Memory B cell (primary cell): Measurements from ENCODE around the gene C2CD3.
A peak's percentile ranks its signal among the peaks of the same experiment; 100 is the strongest.
"Not testable (repeated sequence)": the region's sequence is repeated elsewhere in the genome, so short reads cannot be mapped to it uniquely, and the experiment has no call there.

Experiments
- ATAC-seq: fragments of 150-1000 bp; cut with Tn5 transposase; 2 replicates; pipeline ENCODE4 v1.10.0; 2021; ENCODE audit warnings: low read depth, mild to moderate bottlenecking, moderate library complexity
- DNase-seq, 2 donors: peaks; one replicate each; pipeline ENCODE4 v3.0.0; 2022; ENCODE audit warnings: low spot score in 2 of 2
- H3K27ac Mint-ChIP-seq: one replicate; pipeline ENCODE4 v1.8.0; 2022; ENCODE audit warnings: mild to moderate bottlenecking, moderate library complexity, mixed read lengths
- H3K27me3 Mint-ChIP-seq: one replicate; pipeline ENCODE4 v1.8.0; 2022; ENCODE audit warnings: mixed read lengths
- H3K36me3 Mint-ChIP-seq: one replicate; pipeline ENCODE4 v1.8.0; 2022; ENCODE audit warnings: mild to moderate bottlenecking, mixed read lengths
- H3K4me1 Mint-ChIP-seq: one replicate; pipeline ENCODE4 v1.8.0; 2022; ENCODE audit warnings: mixed read lengths
- H3K4me3 Mint-ChIP-seq: one replicate; pipeline ENCODE4 v1.8.0; 2022; ENCODE audit warnings: mild to moderate bottlenecking, moderate library complexity, mixed read lengths
- H3K9me3 Mint-ChIP-seq: one replicate; pipeline ENCODE4 v1.8.0; 2022; ENCODE audit warnings: mixed read lengths

C2CD3 gene

DNA sequence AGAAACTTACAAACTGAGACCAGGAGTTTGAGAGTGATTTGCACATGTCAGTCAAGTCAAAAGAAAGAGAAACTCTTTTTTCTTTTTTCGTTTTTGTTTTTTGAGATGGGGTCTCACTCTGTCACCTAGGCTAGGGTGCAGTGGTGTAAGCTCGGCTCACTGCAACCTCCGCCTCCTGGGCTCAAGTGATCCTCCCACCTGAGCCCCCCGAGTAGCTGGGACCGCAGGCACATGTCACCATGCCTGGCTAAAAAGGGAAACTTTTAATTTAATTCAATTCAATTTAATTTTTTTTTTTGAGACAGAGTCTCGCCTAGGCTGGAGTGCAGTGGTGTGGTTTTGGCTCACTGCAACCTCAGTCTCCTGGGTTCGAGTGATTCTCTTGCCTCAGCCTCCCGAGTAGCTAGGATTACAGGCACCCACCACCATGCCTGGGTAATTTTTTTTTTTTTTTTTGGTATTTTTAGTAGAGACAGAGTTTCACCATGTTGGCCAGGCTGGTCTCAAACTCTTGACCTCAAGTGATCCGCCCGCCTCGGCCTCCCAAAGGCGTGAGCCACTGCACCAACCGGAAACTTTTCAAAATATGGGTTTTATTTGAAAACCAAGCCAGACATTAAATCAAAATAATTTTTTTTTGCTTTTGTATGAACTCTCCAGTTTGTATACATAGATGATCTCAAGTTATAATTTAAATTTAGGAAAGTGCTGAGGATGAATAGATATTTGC is 171.8 kb downstream of the C2CD3 start:
- peak overlapping the region; percentile 100 for H3K27ac Mint-ChIP-seq
- no peaks in the 10 kb centered on the region for H3K27me3 Mint-ChIP-seq
- DNase-seq (no peak), ATAC-seq (no peak)
- H3K9me3 Mint-ChIP-seq, result no peaks in the 10 kb centered on the region
- peaks cover 4% of the 10 kb centered on the region for H3K36me3 Mint-ChIP-seq
- peaks cover 24% of the 10 kb centered on the region for H3K4me1 Mint-ChIP-seq
- peak overlapping the region; percentile 53 for H3K4me3 Mint-ChIP-seq

GRCh38 chr11:73997120-73997770 is 173.6 kb downstream of the C2CD3 start:
- Mint-ChIP-seq H3K27ac (peak overlapping the region; percentile 100), H3K4me1 (peaks cover 30% of the 10 kb centered on the region), H3K9me3 (no peaks in the 10 kb centered on the region), H3K4me3 (peak overlapping the region; percentile 33), H3K36me3 (no peaks in the 10 kb centered on the region), H3K27me3 (no peaks in the 10 kb centered on the region)
- ATAC-seq (peak; percentile 26), DNase-seq (no peak)

- H3K27me3 Mint-ChIP-seq, result no peaks in the 10 kb centered on the region
- DNase-seq, result no peak
- H3K36me3 Mint-ChIP-seq, result no peaks in the 10 kb centered on the region
- H3K4me3 Mint-ChIP-seq, result peak overlapping the region; percentile 52
- no peak for ATAC-seq
- peaks cover 37% of the 10 kb centered on the region for H3K4me1 Mint-ChIP-seq
- H3K27ac Mint-ChIP-seq, result peak overlapping the region; percentile 100
- H3K9me3 Mint-ChIP-seq, result no peaks in the 10 kb centered on the region
Observed at GRCh38 chr11:73996161-73996747, 174.5 kb downstream of the C2CD3 start.

- Mint-ChIP-seq H3K4me1 (peaks cover 40% of the 10 kb centered on the region), H3K27me3 (no peaks in the 10 kb centered on the region), H3K27ac (peak overlapping the region; percentile 100), H3K4me3 (peak overlapping the region; percentile 52), H3K9me3 (no peaks in the 10 kb centered on the region), H3K36me3 (no peaks in the 10 kb centered on the region)
- DNase-seq (no peak), ATAC-seq (peak; percentile 54)
Observed at GRCh38 chr11:73995731-73996130, 175.1 kb downstream of the C2CD3 start.

DNA sequence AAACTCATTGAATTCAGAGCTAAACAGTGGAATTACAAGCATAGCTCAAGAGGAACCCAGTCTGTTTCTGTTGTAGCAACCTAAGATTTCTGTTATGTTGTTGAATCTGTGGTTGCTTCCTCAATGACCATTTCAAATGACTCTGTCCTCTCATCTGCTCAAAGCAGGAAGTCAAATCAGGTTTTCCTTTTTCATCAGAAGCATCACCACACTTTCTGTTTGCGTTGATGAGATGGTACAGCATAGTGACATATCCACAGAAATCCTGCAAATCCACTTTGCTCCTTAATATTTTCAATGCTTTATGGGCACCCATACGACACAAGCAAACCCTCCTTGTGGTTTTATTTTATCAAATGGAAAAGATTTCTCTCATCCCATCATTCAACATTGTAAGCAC is 175.6 kb downstream of the C2CD3 start:
- DNase-seq, result peak in 1 of 2 donors; percentile 72
- H3K36me3 Mint-ChIP-seq, result no peaks in the 10 kb centered on the region
- H3K4me3 Mint-ChIP-seq, result peak overlapping the region; percentile 52
- ATAC-seq, result peak; percentile 71
- peak overlapping the region; percentile 100 for H3K27ac Mint-ChIP-seq
- H3K27me3 Mint-ChIP-seq, result no peaks in the 10 kb centered on the region
- H3K4me1 Mint-ChIP-seq, result peaks cover 40% of the 10 kb centered on the region
- H3K9me3 Mint-ChIP-seq, result no peaks in the 10 kb centered on the region

- Mint-ChIP-seq H3K4me1 (peaks cover 24% of the 10 kb centered on the region), H3K27ac (peak overlapping the region; percentile 91), H3K9me3 (no peaks in the 10 kb centered on the region), H3K36me3 (no peaks in the 10 kb centered on the region), H3K4me3 (peak overlapping the region; percentile 49), H3K27me3 (no peaks in the 10 kb centered on the region)
- DNase-seq (no peak), ATAC-seq (peak; percentile 40)
Observed at GRCh38 chr11:73991471-73992006, 179.3 kb downstream of the C2CD3 start.

DNA sequence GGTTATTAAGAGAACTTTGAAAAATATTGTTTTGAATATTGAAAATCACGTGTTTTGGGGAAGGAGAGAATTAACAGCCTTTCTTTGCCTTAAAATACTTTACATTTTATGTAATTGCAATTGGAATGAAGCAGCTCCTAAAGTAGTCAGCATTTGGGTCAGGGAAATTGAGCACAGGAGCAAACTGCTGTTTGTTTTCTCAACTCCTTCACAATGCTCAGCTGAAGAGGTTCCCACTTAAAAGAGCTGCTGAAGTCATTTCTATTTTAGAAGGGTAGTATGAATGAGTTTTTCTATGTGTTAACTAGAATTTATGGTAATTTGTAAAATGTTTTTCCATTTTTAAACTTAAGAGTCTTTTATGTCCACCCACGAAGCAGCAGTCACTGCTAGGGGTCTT is 180.1 kb downstream of the C2CD3 start:
- ATAC-seq, result no peak
- no peak overlapping the region for H3K27ac Mint-ChIP-seq
- no peaks in the 10 kb centered on the region for H3K9me3 Mint-ChIP-seq
- no peak for DNase-seq
- H3K27me3 Mint-ChIP-seq, result no peaks in the 10 kb centered on the region
- H3K4me1 Mint-ChIP-seq, result peaks cover 21% of the 10 kb centered on the region
- no peak overlapping the region for H3K4me3 Mint-ChIP-seq
- no peaks in the 10 kb centered on the region for H3K36me3 Mint-ChIP-seq

DNA sequence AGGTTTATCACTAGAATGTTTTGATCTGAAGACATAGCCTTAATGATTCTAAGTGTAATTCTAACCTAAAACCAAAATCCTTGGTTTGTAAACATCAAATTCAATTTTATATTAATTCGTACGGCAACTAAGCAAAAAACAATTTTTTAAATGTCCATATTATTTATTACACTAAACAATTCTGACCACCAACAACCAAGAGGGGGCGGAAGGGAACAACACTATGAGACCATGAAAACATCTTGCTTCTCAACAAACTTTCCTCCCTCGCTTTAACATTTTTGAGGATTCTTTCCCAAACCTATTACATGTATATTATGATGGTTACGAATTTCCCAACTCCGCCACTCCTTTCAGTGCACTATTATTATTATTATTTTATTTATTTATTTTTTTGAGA is 181.6 kb downstream of the C2CD3 start:
- Mint-ChIP-seq H3K9me3 (no peaks in the 10 kb centered on the region), H3K27ac (no peak overlapping the region), H3K4me1 (peaks cover 17% of the 10 kb centered on the region), H3K36me3 (no peaks in the 10 kb centered on the region), H3K27me3 (no peaks in the 10 kb centered on the region), H3K4me3 (no peak overlapping the region)
- no peak for ATAC-seq
- DNase-seq, result no peak

DNA sequence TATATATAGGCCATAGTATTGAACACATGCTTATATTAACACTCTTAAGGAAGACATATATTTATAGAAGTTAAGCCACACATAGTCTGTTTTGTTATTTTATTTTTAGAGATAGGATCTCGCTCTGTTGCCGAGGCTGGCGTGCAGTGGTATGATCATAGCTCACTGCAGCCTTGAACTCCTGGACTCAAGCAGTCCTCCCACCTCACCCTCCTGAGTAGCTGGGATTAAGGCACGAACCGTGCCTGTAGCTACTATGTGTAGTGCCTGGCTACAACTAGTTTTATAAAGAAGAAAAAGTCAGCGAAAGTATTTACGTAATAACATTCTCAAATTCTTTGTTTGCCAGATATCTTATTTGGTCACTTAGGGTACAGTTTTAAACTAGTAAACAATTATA is 182.6 kb downstream of the C2CD3 start:
- no peaks in the 10 kb centered on the region for H3K27me3 Mint-ChIP-seq
- ATAC-seq, result no peak
- no peaks in the 10 kb centered on the region for H3K9me3 Mint-ChIP-seq
- peaks cover 22% of the 10 kb centered on the region for H3K4me1 Mint-ChIP-seq
- DNase-seq, result no peak
- no peak overlapping the region for H3K27ac Mint-ChIP-seq
- H3K4me3 Mint-ChIP-seq, result no peak overlapping the region
- H3K36me3 Mint-ChIP-seq, result no peaks in the 10 kb centered on the region

DNA sequence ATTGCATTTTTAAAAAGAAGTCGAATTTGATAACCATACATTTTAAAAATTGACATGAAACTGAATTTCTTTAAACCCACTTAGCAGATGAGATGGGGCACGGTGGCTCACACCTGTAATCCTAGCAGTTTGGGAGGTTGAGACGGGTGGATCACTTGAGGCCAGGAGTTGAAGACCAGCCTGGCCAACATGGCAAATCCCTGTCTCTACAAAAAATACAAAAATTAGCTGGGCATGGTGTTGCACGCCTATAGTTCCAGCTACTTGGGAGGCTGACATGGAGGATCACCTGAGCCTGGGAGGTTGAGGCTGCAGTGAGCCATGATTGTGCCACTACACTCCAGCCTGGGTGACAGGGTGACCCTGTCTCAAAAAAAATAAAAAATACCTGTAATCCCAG is 185.1 kb downstream of the C2CD3 start:
- not testable (repeated sequence) for H3K27me3 Mint-ChIP-seq, H3K9me3 Mint-ChIP-seq, ATAC-seq, DNase-seq, H3K27ac Mint-ChIP-seq, H3K4me3 Mint-ChIP-seq
- Mint-ChIP-seq H3K4me1 (peaks cover 17% of the 10 kb centered on the region), H3K36me3 (peaks cover 16% of the 10 kb centered on the region)

GRCh38 chr11:73983741-73984538 is 186.9 kb downstream of the C2CD3 start:
- Mint-ChIP-seq H3K4me1 (peaks cover 25% of the 10 kb centered on the region), H3K4me3 (peak overlapping the region; percentile 99)
- DNase-seq, result no peak

DNA sequence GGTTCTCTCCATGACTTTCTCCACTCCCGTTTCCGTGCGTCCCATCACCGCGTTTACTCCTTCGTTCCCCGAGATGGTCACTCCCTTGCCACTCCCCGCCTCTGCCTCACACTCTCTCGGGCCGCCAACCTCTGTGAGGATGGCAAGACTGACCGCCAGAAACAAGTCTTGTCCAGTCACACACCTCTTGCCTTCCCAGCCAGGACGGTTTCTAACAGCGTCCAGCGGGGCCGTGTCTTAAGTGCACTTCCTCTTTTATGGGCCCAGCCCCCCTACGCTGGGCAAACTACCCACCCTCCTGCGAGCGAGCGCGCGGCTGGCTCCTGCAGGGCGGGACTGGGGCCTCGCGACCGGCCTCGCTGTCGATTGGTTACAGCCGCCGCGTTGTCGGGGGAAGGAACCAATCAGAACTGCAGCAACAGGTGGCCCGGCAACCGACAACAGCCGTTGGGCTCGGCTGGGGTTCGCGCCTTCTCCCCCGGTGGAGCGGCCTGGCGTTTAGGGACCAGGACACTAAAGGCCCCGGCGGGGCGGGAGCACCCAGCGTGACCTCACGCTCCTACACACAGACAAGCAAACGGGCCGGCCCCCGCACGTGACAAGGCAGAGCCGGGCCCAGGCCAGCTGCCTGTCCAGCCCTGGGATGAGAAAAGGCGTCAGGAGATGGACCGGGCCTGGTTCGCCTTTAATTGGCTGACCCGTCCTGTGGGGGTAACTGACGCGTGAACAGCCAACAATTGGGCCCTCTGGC is 187.6 kb downstream of the C2CD3 start:
- ATAC-seq (peak; percentile 64), DNase-seq (peak; percentile 87 to 93)
- Mint-ChIP-seq H3K27ac (peak overlapping the region; percentile 98), H3K27me3 (no peaks in the 10 kb centered on the region), H3K36me3 (peaks cover 33% of the 10 kb centered on the region), H3K4me1 (peaks cover 30% of the 10 kb centered on the region), H3K4me3 (peak overlapping the region; percentile 99), H3K9me3 (no peaks in the 10 kb centered on the region)

More at GRCh38 chr11:73983741-73984538, 186.9 kb downstream of the C2CD3 start:
- H3K9me3 Mint-ChIP-seq, result no peaks in the 10 kb centered on the region
- H3K27me3 Mint-ChIP-seq, result no peaks in the 10 kb centered on the region
- peaks cover 27% of the 10 kb centered on the region for H3K36me3 Mint-ChIP-seq
- no peak for ATAC-seq
- peak overlapping the region; percentile 98 for H3K27ac Mint-ChIP-seq

DNA sequence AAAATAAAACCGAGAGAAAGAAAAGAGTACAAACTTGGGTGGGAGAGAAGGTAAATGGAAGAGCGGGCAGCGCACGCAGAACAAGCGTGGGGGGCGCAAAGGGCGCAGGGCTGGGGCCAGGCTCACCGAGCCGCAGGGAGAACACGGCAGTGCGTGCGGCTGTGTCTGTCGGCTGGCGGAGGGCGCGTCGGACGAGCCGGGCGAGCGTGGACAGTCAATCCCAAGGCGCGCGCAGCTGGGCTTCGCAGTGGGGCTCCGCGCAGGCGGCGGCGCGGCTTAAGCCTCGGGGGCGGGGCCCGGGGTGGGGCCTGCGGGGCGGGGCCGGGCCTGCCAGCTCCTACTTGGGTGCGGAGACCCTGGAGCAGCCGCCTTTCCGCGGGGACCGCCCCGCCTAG is 188.2 kb downstream of the C2CD3 start, which contains the start of gene UCP2:
TSS of gene UCP2 (minus strand) at position 249 of the 395 bp plus-strand sequence. CDS start 4,465 bp downstream, outside the sequence.
- peak in 1 of 2 donors; percentile 77 for DNase-seq

More for the DNA sequence above, 188.2 kb downstream of the C2CD3 start, which contains the start of gene UCP2:
- peak within 1 kb of the TSS; percentile 98 for H3K27ac Mint-ChIP-seq
- peak within 1 kb of the TSS; percentile 99 for H3K4me3 Mint-ChIP-seq
- H3K36me3 Mint-ChIP-seq, result peaks cover 39% of the 10 kb centered on the region
- no peaks in the 10 kb centered on the region for H3K9me3 Mint-ChIP-seq
- peaks cover 34% of the 10 kb centered on the region for H3K4me1 Mint-ChIP-seq
- ATAC-seq, result peak; percentile 46
- H3K27me3 Mint-ChIP-seq, result no peaks in the 10 kb centered on the region
